ENCODE measurements around the gene RNU6-9.

- TF ChIP-seq FOXP2 (optimal IDR thresholded peaks at IDR 0.05; ENCODE audit: borderline replicate concordance, extremely low read depth, extremely low read length, insufficient read depth) (no peak), REST (IDR thresholded peaks at IDR 0.05; ENCODE audit: insufficient read depth in 1 of 2, low read depth in 2 of 2, low read length in 2 of 2) (no peak)
Observed at GRCh38 chr19:892243-892893, 916 bp upstream of the RNU6-9 start.
